K562 (cell line): ENCODE data around the gene LIF.

Experiments
- ARHGAP35 ChIP-seq: fragments of 450-650 bp; IDR thresholded peaks from 2 replicates; pipeline ENCODE4 v1.6.1; 2018; ENCODE audit not compliant: partially characterized antibody
- CTCF ChIP-seq, 3 experiments: IDR thresholded peaks in 2 of 3; conservative IDR thresholded peaks in 1 of 3; 2 replicates each; pipeline ENCODE4 v1.5.1; 2011 to 2012; ENCODE audit warnings: low read length in 3 of 3, mild to moderate bottlenecking in 3 of 3, control low read depth in 2 of 3, improper control_type of control experiment in 1 of 3, inconsistent platforms in 1 of 3, low read depth in 1 of 3, mixed read lengths in 1 of 3, moderate library complexity in 1 of 3; ENCODE audit not compliant: insufficient read depth in 2 of 3
- E2F4 ChIP-seq: sonication (generic); formaldehyde crosslinking; IDR thresholded peaks from 2 replicates; pipeline ENCODE4 v1.8.0; 2022; ENCODE audit warnings: mild to moderate bottlenecking, low read depth, missing genetic modification reagents
- ELF4 ChIP-seq: fragments of 450-650 bp; formaldehyde crosslinking; IDR thresholded peaks from 2 replicates; pipeline ENCODE4 v1.4.0; 2022; ENCODE audit warnings: missing genetic modification characterization
- KDM1A ChIP-seq, 2 experiments: fragments of 450-650 bp; IDR thresholded peaks; 2 replicates each; pipeline ENCODE4 v1.6.1; 2016; ENCODE audit warnings: mild to moderate bottlenecking in 2 of 2
- MAX ChIP-seq: sonication (generic); formaldehyde crosslinking; IDR thresholded peaks from 2 replicates; pipeline ENCODE4 v1.9.0; 2022; ENCODE audit warnings: mild to moderate bottlenecking, missing genetic modification reagents
- RERE ChIP-seq: sonication (generic); formaldehyde crosslinking; IDR thresholded peaks from 2 replicates; pipeline ENCODE4 v1.8.0; 2023; ENCODE audit warnings: missing genetic modification reagents, mild to moderate bottlenecking, borderline replicate concordance
- SMARCC2 ChIP-seq: fragments of 450-650 bp; IDR thresholded peaks from 2 replicates; pipeline ENCODE4 v1.6.1; 2017; ENCODE audit warnings: antibody characterized with exemption, moderate library complexity, mild to moderate bottlenecking, low read depth
- TCF3 ChIP-seq: sonication (generic); formaldehyde crosslinking; IDR thresholded peaks from 2 replicates; pipeline ENCODE4 v1.4.0; 2020; ENCODE audit warnings: mild to moderate bottlenecking, missing genetic modification reagents
- U2AF1 ChIP-seq: fragments of 200-400 bp; formaldehyde crosslinking; optimal IDR thresholded peaks from 2 replicates; pipeline ENCODE3; 2017; ENCODE audit warnings: mild to moderate bottlenecking, low read depth, low read length, moderate library complexity
- ZNF133 ChIP-seq: fragments of 250-450 bp; sonication (Bioruptor Pico); IDR thresholded peaks from 2 replicates; pipeline ENCODE4 v1.4.0; 2020; ENCODE audit warnings: mild to moderate bottlenecking
- ZNF239 ChIP-seq: fragments of 250-450 bp; sonication (Bioruptor Pico); IDR thresholded peaks from 2 replicates; pipeline ENCODE4 v1.4.0; 2020; ENCODE audit warnings: mild to moderate bottlenecking
- ZNF644 ChIP-seq: fragments of 200-800 bp; sonication (Bioruptor generic); IDR thresholded peaks from 2 replicates; pipeline ENCODE4 v1.6.1; 2016; ENCODE audit warnings: low read depth, missing genetic modification characterization, missing compliant biosample characterization

GRCh38 chr22:30211124-30211820, 35.3 kb downstream of the LIF start:
- TF ChIP-seq ARHGAP35 = no peak
- no peak for TF ChIP-seq RERE (CRISPR knock-in tag)
- no peak for TF ChIP-seq CTCF (IDR thresholded peaks at IDR 0.05 in 2 of 3, conservative IDR thresholded peaks at IDR 0.05 in 1 of 3; ENCODE audit: insufficient read depth in 2 of 3, low read depth in 1 of 3, low read length in 3 of 3)
- no peak for TF ChIP-seq KDM1A (IDR thresholded peaks at IDR 0.05)
- no peak for TF ChIP-seq U2AF1
- no peak for TF ChIP-seq TCF3
- TF ChIP-seq ZNF133 (CRISPR knock-in tag) = no peak
- no peak for TF ChIP-seq ZNF239
- TF ChIP-seq ZNF644 (tag) = no peak
- no peak for TF ChIP-seq MAX (CRISPR knock-in tag)
- TF ChIP-seq ELF4 (CRISPR knock-in tag) = no peak
- no peak for TF ChIP-seq SMARCC2
- no peak for TF ChIP-seq E2F4
